ENCODE results near the gene PRSS1. TPM values are rescaled to one million over a fixed set of nuclear protein-coding genes. Genes with fewer than 3 reads are reported as not detected.

PRSS1 gene
- not detected in 2 replicates for total RNA-seq

GRCh38 chr7:142749218-142749993, at the start of gene PRSS1:
TSS of gene PRSS1 (plus strand) at chr7:142749472. CDS start at chr7:142749485, 13 bp downstream.

GRCh38 chr7:142770661-142771352, 21.5 kb downstream of the PRSS1 start, which contains the start of gene PRSS2:
TSS of gene PRSS2 (plus strand) at chr7:142770970. CDS start at chr7:142770983, 13 bp downstream.

Other genes with a start within 250 kb of the PRSS1 start
- gene PRSS2, start 21.5 kb downstream of the PRSS1 start, total RNA-seq = not detected in 2 replicates
- 0.15 TPM in 1 of 2 replicates, not detected in the other for gene EPHB6, start 105.6 kb downstream of the PRSS1 start, total RNA-seq
- gene TRPV6, start 136.3 kb downstream of the PRSS1 start, total RNA-seq = not detected in 2 replicates
- gene TRPV5, start 184.3 kb downstream of the PRSS1 start, total RNA-seq = not detected in 2 replicates
- not detected in 2 replicates for gene LLCFC1, start 190.0 kb downstream of the PRSS1 start, total RNA-seq
- gene KEL, start 212.9 kb downstream of the PRSS1 start, total RNA-seq = not detected in 2 replicates

All from mammary microvascular endothelial cell (primary cell).